Parathyroid adenoma (tissue), 2 donors: ENCODE results near the gene RECQL5.

Source experiments
- H2AFZ ChIP-seq: fragments of 300-600 bp; sonication (generic); one replicate; pipeline ENCODE4 v1.7.0; 2017; ENCODE audit warnings: antibody characterized with exemption, mild to moderate bottlenecking
- H3K27ac ChIP-seq: fragments of 300-600 bp; sonication (generic); one replicate; pipeline ENCODE4 v1.7.0; 2017
- H3K27me3 ChIP-seq: fragments of 300-600 bp; sonication (generic); one replicate; pipeline ENCODE4 v1.7.0; 2017; ENCODE audit warnings: low read length; ENCODE audit not compliant: control insufficient read depth, insufficient read depth
- H3K36me3 ChIP-seq: fragments of 300-600 bp; sonication (generic); one replicate; pipeline ENCODE4 v1.7.0; 2017; ENCODE audit warnings: low read length; ENCODE audit not compliant: control insufficient read depth, insufficient read depth
- H3K4me1 ChIP-seq: fragments of 300-600 bp; sonication (generic); one replicate; pipeline ENCODE4 v1.7.0; 2017; ENCODE audit warnings: control low read depth
- H3K4me2 ChIP-seq: fragments of 300-600 bp; sonication (generic); one replicate; pipeline ENCODE4 v1.7.0; 2017; ENCODE audit warnings: low read length
- H3K4me3 ChIP-seq: fragments of 300-600 bp; sonication (generic); one replicate; pipeline ENCODE4 v1.7.0; 2017; ENCODE audit warnings: low read depth, low read length
- H3K79me2 ChIP-seq: fragments of 300-600 bp; sonication (generic); one replicate; pipeline ENCODE4 v1.7.0; 2017; ENCODE audit warnings: control low read depth
- H3K9ac ChIP-seq: fragments of 300-600 bp; sonication (generic); one replicate; pipeline ENCODE4 v1.7.0; 2017; ENCODE audit warnings: mild to moderate bottlenecking
- H3K9me3 ChIP-seq: fragments of 300-600 bp; sonication (generic); one replicate; pipeline ENCODE4 v1.7.0; 2017; ENCODE audit warnings: low read length; ENCODE audit not compliant: control insufficient read depth
- TF ChIP-seq, protein P1 (sequence below): fragments of 300-600 bp; sonication (generic); IDR thresholded peaks from one replicate; pipeline ENCODE4 v1.7.0; 2017; ENCODE audit warnings: antibody characterized with exemption, mild to moderate bottlenecking
- donor health status: primary hyperparathyroidism.

Gene RECQL5

DNA sequence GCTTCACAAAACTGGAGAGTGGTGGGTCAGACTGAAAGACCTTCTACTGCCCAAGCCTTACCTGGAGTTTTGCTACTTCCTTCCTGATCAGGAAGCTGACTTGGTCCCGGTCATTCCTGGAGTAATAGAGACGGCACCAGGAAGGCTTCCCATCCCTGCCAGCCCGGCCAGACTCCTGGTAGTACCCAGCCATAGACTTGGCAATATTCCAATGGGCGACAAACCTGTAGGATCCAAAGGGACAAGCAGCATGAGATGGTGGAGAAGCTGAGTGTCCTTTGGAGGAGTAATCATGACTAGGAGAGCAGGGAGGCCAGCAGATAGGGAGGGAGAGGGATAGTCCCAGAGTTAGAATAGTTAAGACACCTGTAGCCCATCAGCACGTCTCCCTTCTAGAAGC, 8.7 kb downstream of the RECQL5 start:
- Histone ChIP-seq H3K4me3 (no peak overlapping the region), H3K79me2 (peaks cover 4% of the 10 kb centered on the region), H3K4me2 (no peak overlapping the region), H3K27me3 (no peaks in the 10 kb centered on the region), H3K9me3 (no peaks in the 10 kb centered on the region), H3K36me3 (no peaks in the 10 kb centered on the region), H3K4me1 (no peaks in the 10 kb centered on the region), H3K9ac (no peak overlapping the region), H2AFZ (no peak overlapping the region), H3K27ac (no peak overlapping the region)
- TF ChIP-seq, protein P1, sequence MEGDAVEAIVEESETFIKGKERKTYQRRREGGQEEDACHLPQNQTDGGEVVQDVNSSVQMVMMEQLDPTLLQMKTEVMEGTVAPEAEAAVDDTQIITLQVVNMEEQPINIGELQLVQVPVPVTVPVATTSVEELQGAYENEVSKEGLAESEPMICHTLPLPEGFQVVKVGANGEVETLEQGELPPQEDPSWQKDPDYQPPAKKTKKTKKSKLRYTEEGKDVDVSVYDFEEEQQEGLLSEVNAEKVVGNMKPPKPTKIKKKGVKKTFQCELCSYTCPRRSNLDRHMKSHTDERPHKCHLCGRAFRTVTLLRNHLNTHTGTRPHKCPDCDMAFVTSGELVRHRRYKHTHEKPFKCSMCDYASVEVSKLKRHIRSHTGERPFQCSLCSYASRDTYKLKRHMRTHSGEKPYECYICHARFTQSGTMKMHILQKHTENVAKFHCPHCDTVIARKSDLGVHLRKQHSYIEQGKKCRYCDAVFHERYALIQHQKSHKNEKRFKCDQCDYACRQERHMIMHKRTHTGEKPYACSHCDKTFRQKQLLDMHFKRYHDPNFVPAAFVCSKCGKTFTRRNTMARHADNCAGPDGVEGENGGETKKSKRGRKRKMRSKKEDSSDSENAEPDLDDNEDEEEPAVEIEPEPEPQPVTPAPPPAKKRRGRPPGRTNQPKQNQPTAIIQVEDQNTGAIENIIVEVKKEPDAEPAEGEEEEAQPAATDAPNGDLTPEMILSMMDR = no peak

DNA sequence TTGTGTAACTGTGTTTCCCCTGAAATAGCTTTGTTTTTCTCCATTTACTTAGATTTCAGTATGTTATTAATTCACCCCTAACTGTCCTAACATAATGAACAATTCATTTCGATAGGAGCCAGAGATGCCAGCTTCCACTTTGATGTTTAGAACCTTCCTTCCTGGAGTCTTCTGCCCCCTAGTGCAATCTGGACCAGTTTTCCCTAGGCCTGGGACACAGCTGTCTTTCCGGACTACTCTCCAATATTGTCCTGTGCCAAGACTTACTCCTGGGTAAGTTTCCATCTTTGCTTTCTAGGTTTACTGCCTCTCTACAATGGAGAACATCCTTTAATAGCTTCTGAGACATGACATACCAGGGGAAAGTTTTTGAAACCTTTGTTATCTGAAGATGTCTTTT, 12.8 kb downstream of the RECQL5 start:
- H3K36me3 ChIP-seq = no peaks in the 10 kb centered on the region
- H3K27ac ChIP-seq = no peak overlapping the region
- peaks cover 23% of the 10 kb centered on the region for H3K79me2 ChIP-seq
- H3K4me1 ChIP-seq = no peaks in the 10 kb centered on the region
- no peaks in the 10 kb centered on the region for H3K27me3 ChIP-seq
- H3K4me2 ChIP-seq = no peak overlapping the region
- TF ChIP-seq, protein P1 = peak; percentile 40
- H3K9ac ChIP-seq = no peak overlapping the region
- no peak overlapping the region for H3K4me3 ChIP-seq
- no peak overlapping the region for H2AFZ ChIP-seq
- no peaks in the 10 kb centered on the region for H3K9me3 ChIP-seq

DNA sequence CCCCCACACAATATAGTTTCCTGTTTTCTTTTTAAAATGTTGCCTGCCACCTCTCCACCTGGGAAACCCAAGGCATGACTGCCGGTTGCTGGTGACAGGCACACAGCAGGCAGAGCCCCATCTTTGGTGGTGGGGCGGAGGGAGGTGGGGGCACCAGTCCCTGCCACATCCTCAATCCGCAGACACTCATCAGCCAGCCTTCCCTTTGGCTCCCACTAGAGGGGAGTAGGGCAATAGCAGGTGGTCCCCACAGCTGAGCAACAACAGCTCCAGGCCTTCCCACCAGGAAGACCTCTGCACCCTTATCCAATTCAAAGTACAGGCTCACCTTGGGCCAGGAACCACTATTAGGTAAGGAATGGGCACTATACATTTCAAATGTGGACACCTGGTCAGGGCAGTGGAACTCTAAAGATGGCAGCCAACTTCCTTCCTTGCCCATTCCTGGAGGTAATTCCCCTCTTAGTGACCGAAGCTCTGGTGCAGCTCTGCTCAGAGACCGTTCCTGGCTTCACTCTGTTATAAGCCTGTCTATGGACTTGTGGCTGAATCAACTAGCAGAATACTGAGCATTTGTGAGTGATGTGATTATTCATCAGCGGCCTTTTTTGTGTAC, 13.9 kb downstream of the RECQL5 start:
- H3K27ac ChIP-seq = no peak overlapping the region
- no peaks in the 10 kb centered on the region for H3K27me3 ChIP-seq
- H3K4me3 ChIP-seq = no peak overlapping the region
- H3K36me3 ChIP-seq = no peaks in the 10 kb centered on the region
- peaks cover 23% of the 10 kb centered on the region for H3K79me2 ChIP-seq
- no peaks in the 10 kb centered on the region for H3K9me3 ChIP-seq
- H3K4me1 ChIP-seq = no peaks in the 10 kb centered on the region
- H3K9ac ChIP-seq = no peak overlapping the region
- no peak overlapping the region for H3K4me2 ChIP-seq
- no peak overlapping the region for H2AFZ ChIP-seq
- TF ChIP-seq, protein P1 = peak; percentile 76

DNA sequence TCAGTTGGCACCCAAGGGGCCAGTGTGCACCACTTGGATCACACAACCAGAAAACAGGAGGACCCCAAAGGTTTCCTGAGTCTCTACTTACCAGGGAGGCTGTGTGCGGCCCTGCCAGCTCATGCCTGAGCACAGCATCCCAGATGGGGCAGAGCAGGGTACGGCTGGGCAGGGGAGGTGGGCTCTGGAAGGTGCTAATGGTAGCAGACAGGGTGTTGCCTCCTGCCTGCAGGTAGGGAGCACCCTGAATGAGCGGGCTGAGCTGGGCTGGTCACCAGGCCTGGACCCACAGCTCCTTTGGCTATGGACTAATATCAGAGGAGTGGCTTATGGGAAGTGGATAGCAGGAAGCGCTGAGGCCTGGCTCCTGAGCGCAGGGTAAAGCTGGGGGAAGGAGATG, 14.6 kb downstream of the RECQL5 start:
- Histone ChIP-seq H3K4me2 (no peak overlapping the region), H3K27ac (no peak overlapping the region), H3K4me1 (no peaks in the 10 kb centered on the region), H3K36me3 (no peaks in the 10 kb centered on the region), H3K9ac (no peak overlapping the region), H2AFZ (no peak overlapping the region), H3K4me3 (no peak overlapping the region), H3K27me3 (no peaks in the 10 kb centered on the region), H3K79me2 (peaks cover 23% of the 10 kb centered on the region), H3K9me3 (no peaks in the 10 kb centered on the region)
- TF ChIP-seq, protein P1 = no peak

DNA sequence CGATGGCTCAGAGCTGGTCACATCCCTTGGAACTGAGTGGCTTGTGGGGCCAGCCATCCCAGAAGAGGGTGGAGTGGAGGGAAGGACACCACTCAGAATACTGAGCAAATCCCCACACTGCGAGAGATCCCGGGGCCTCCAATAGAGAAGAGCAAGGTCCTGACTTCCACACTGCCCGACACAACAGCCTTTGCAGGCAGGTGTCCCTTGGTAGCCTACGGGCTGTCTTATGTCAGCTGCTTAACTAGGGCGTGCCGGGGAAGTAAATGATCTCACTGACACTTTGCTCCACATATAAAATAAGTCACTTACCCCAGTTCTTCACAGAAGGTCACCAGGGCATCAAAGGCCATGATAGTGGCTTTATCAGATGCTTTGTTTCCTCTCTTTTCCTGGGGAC, 16.1 kb downstream of the RECQL5 start:
- Histone ChIP-seq H3K4me3 (no peak overlapping the region), H3K27me3 (no peaks in the 10 kb centered on the region), H2AFZ (no peak overlapping the region), H3K4me2 (no peak overlapping the region), H3K36me3 (no peaks in the 10 kb centered on the region), H3K27ac (no peak overlapping the region), H3K4me1 (peaks cover 6% of the 10 kb centered on the region), H3K9ac (no peak overlapping the region), H3K79me2 (peaks cover 23% of the 10 kb centered on the region), H3K9me3 (no peaks in the 10 kb centered on the region)
- TF ChIP-seq, protein P1 = no peak
